Activated CD8-positive, alpha-beta memory T cell treated with anti-CD3 and anti-CD28 coated beads, Interleukin-2, amount 50 U/mL, for 24 hours (primary cell): ENCODE data around the gene PGF.

ENCODE experiments used
- DNase-seq: peaks from one replicate; pipeline ENCODE4 v3.0.0-alpha.2; 2020; ENCODE audit errors: extremely low read depth

The PGF gene

GRCh38 chr14:74978416-74978947, 23.1 kb upstream of the PGF start:
- no peak for DNase-seq

- DNase-seq, result no peak
These were observed 22.5 kb upstream of the PGF start for GRCh38 chr14:74977901-74978385.

GRCh38 chr14:74977164-74977900, 21.9 kb upstream of the PGF start:
- no peak for DNase-seq

- no peak for DNase-seq
These were observed 21.1 kb upstream of the PGF start for GRCh38 chr14:74976264-74977113.

- no peak for DNase-seq
These were observed 19.8 kb upstream of the PGF start for GRCh38 chr14:74975059-74975810.

GRCh38 chr14:74974364-74975058, 19.1 kb upstream of the PGF start:
- no peak for DNase-seq

GRCh38 chr14:74973905-74974363, 18.5 kb upstream of the PGF start:
- no peak for DNase-seq

GRCh38 chr14:74973003-74973653, 17.7 kb upstream of the PGF start:
- DNase-seq, result peak; percentile 5

GRCh38 chr14:74968811-74969210, 13.4 kb upstream of the PGF start:
- no peak for DNase-seq

GRCh38 chr14:74965486-74966153, 10.2 kb upstream of the PGF start:
- DNase-seq, result no peak

GRCh38 chr14:74964787-74965485, 9.5 kb upstream of the PGF start:
- DNase-seq, result no peak

GRCh38 chr14:74963705-74964271, 8.4 kb upstream of the PGF start:
- DNase-seq, result no peak

GRCh38 chr14:74963178-74963704, 7.8 kb upstream of the PGF start:
- no peak for DNase-seq

- no peak for DNase-seq
These were observed 7.1 kb upstream of the PGF start for GRCh38 chr14:74962493-74962892.

GRCh38 chr14:74962046-74962445, 6.6 kb upstream of the PGF start:
- DNase-seq, result no peak

GRCh38 chr14:74961238-74961911, 6.0 kb upstream of the PGF start:
- DNase-seq, result no peak

GRCh38 chr14:74960736-74961135, 5.3 kb upstream of the PGF start:
- no peak for DNase-seq

GRCh38 chr14:74959596-74960180, 4.3 kb upstream of the PGF start:
- no peak for DNase-seq
